ENCODE measurements around the gene SESN3.
"Not testable (repeated sequence)": the region's sequence is repeated elsewhere in the genome, so short reads cannot be mapped to it uniquely, and the experiment has no call there.

The SESN3 gene

GRCh38 chr11:95231127-95231880 is at the start of gene SESN3:
SESN3 (minus strand) TSS chr11:95231202; CDS start chr11:95230860, 342 bp downstream.
- in situ Hi-C loops (cut with HindIII; ENCODE audit: low pct_unique_long_range_greater_than_20kb, low sequenced_read_pairs): no loop called here
- TF ChIP-seq JUND (IDR thresholded peaks at IDR 0.05; ENCODE audit: low read depth): no peak
- peak in 1 of 2 experiments; percentile 39 for DNase-seq (ENCODE audit: low read depth in 1 of 2, low spot score in 1 of 2)

- in situ Hi-C loops (cut with HindIII; ENCODE audit: low pct_unique_long_range_greater_than_20kb, low sequenced_read_pairs): no loop called here
- no peak for TF ChIP-seq JUND (IDR thresholded peaks at IDR 0.05; ENCODE audit: low read depth)
- DNase-seq (ENCODE audit: low read depth in 1 of 2, low spot score in 1 of 2): no peak
Measured at GRCh38 chr11:95279921-95280868, 49.2 kb upstream of the SESN3 start.

GRCh38 chr11:95277868-95278267 is 46.9 kb upstream of the SESN3 start:
- in situ Hi-C loops (cut with HindIII; ENCODE audit: low pct_unique_long_range_greater_than_20kb, low sequenced_read_pairs): no loop called here
- no peak for DNase-seq (ENCODE audit: low read depth in 1 of 2, low spot score in 1 of 2)
- no peak for TF ChIP-seq JUND (IDR thresholded peaks at IDR 0.05; ENCODE audit: low read depth)

- TF ChIP-seq JUND (IDR thresholded peaks at IDR 0.05; ENCODE audit: low read depth): no peak
- in situ Hi-C loops (cut with HindIII; ENCODE audit: low pct_unique_long_range_greater_than_20kb, low sequenced_read_pairs): no loop called here
- DNase-seq (ENCODE audit: low read depth in 1 of 2, low spot score in 1 of 2): no peak
Measured at GRCh38 chr11:95276139-95276538, 45.1 kb upstream of the SESN3 start.

- in situ Hi-C loops (cut with HindIII; ENCODE audit: low pct_unique_long_range_greater_than_20kb, low sequenced_read_pairs); DNase-seq (ENCODE audit: low read depth in 1 of 2, low spot score in 1 of 2): not testable (repeated sequence)
Measured at GRCh38 chr11:95273618-95274017, 42.6 kb upstream of the SESN3 start.

GRCh38 chr11:95269036-95269819 is 38.2 kb upstream of the SESN3 start:
- in situ Hi-C loops (cut with HindIII; ENCODE audit: low pct_unique_long_range_greater_than_20kb, low sequenced_read_pairs): no loop called here
- no peak for DNase-seq (ENCODE audit: low read depth in 1 of 2, low spot score in 1 of 2)
- TF ChIP-seq JUND (IDR thresholded peaks at IDR 0.05; ENCODE audit: low read depth): no peak

GRCh38 chr11:95268391-95268790 is 37.4 kb upstream of the SESN3 start:
- DNase-seq (ENCODE audit: low read depth in 1 of 2, low spot score in 1 of 2): no peak
- in situ Hi-C loops (cut with HindIII; ENCODE audit: low pct_unique_long_range_greater_than_20kb, low sequenced_read_pairs): no loop called here
- TF ChIP-seq JUND (IDR thresholded peaks at IDR 0.05; ENCODE audit: low read depth): no peak

- in situ Hi-C loops (cut with HindIII; ENCODE audit: low pct_unique_long_range_greater_than_20kb, low sequenced_read_pairs): no loop called here
- TF ChIP-seq JUND (IDR thresholded peaks at IDR 0.05; ENCODE audit: low read depth): no peak
- no peak for DNase-seq (ENCODE audit: low read depth in 1 of 2, low spot score in 1 of 2)
Measured at GRCh38 chr11:95267601-95268213, 36.7 kb upstream of the SESN3 start.

- TF ChIP-seq JUND (IDR thresholded peaks at IDR 0.05; ENCODE audit: low read depth): no peak
- DNase-seq (ENCODE audit: low read depth in 1 of 2, low spot score in 1 of 2): no peak
- in situ Hi-C loops (cut with HindIII; ENCODE audit: low pct_unique_long_range_greater_than_20kb, low sequenced_read_pairs): no loop called here
Measured at GRCh38 chr11:95266751-95267374, 35.9 kb upstream of the SESN3 start.

- in situ Hi-C loops (cut with HindIII; ENCODE audit: low pct_unique_long_range_greater_than_20kb, low sequenced_read_pairs): no loop called here
- TF ChIP-seq JUND (IDR thresholded peaks at IDR 0.05; ENCODE audit: low read depth): no peak
- no peak for DNase-seq (ENCODE audit: low read depth in 1 of 2, low spot score in 1 of 2)
Measured at GRCh38 chr11:95264881-95265280, 33.9 kb upstream of the SESN3 start.

- DNase-seq (ENCODE audit: low read depth in 1 of 2, low spot score in 1 of 2): no peak
- in situ Hi-C loops (cut with HindIII; ENCODE audit: low pct_unique_long_range_greater_than_20kb, low sequenced_read_pairs): no loop called here
- no peak for TF ChIP-seq JUND (IDR thresholded peaks at IDR 0.05; ENCODE audit: low read depth)
Measured at GRCh38 chr11:95262994-95263765, 32.2 kb upstream of the SESN3 start.
